Mesenchymal stem cell (in vitro differentiated cells and primary cell): ENCODE measurements around the gene EMID1. TPM values are rescaled to one million over a fixed set of nuclear protein-coding genes. Genes with fewer than 3 reads are reported as not detected.

Source experiments
- DNase-seq: peaks from one replicate; pipeline ENCODE4 v3.0.0-alpha.2; 2013
- H2AFZ ChIP-seq: one replicate; pipeline ENCODE4 v1.6.1; 2013; ENCODE audit warnings: low read depth, mild to moderate bottlenecking, control low read depth, inconsistent platforms, low read length, moderate library complexity
- H2AK5ac ChIP-seq: 2 replicates; pipeline ENCODE4 v1.6.1; 2013; ENCODE audit warnings: low read length, moderate library complexity, mild to moderate bottlenecking, inconsistent platforms; ENCODE audit not compliant: severe bottlenecking
- H2BK120ac ChIP-seq: one replicate; pipeline ENCODE4 v1.6.1; 2013; ENCODE audit warnings: low read depth, mild to moderate bottlenecking, inconsistent platforms, low read length, moderate library complexity
- H2BK12ac ChIP-seq, 2 experiments: one replicate each; pipeline ENCODE4 v1.6.1; 2013; ENCODE audit warnings: inconsistent platforms in 2 of 2, low read length in 2 of 2, mild to moderate bottlenecking in 2 of 2, moderate library complexity in 2 of 2, control low read depth in 1 of 2
- H2BK15ac ChIP-seq: one replicate; pipeline ENCODE4 v1.6.1; 2013; ENCODE audit warnings: mild to moderate bottlenecking, low read depth, inconsistent platforms; ENCODE audit not compliant: poor library complexity, severe bottlenecking
- H2BK5ac ChIP-seq: 2 replicates; pipeline ENCODE4 v1.6.1; 2013; ENCODE audit warnings: low read depth, mild to moderate bottlenecking, low read length, control low read depth, inconsistent platforms; ENCODE audit not compliant: poor library complexity, severe bottlenecking
- H3K14ac ChIP-seq, 2 experiments: one replicate each; pipeline ENCODE4 v1.6.1; 2013; ENCODE audit warnings: inconsistent platforms in 2 of 2, low read length in 2 of 2, control low read depth in 1 of 2, mild to moderate bottlenecking in 1 of 2, moderate library complexity in 1 of 2
- H3K18ac ChIP-seq, 2 experiments: one replicate each; pipeline ENCODE4 v1.6.1; 2013; ENCODE audit warnings: inconsistent platforms in 2 of 2, low read length in 2 of 2, control low read depth in 1 of 2, low read depth in 1 of 2, mild to moderate bottlenecking in 1 of 2
- H3K23ac ChIP-seq, 2 experiments: one replicate each; pipeline ENCODE4 v1.6.1; 2013; ENCODE audit warnings: inconsistent platforms in 2 of 2, low read length in 2 of 2, mild to moderate bottlenecking in 2 of 2, moderate library complexity in 2 of 2, control low read depth in 1 of 2
- H3K27ac ChIP-seq: 2 replicates; pipeline ENCODE4 v1.5.1; 2013; ENCODE audit warnings: mild to moderate bottlenecking, moderate library complexity, low read length, control low read depth, inconsistent platforms; ENCODE audit not compliant: poor library complexity, severe bottlenecking
- H3K27me3 ChIP-seq, 2 experiments: 2 replicates each; pipeline versions ENCODE4 v1.6.1 to v1.7.0; 2013; ENCODE audit warnings: low read length in 2 of 2, mild to moderate bottlenecking in 2 of 2, moderate library complexity in 2 of 2, control low read depth in 1 of 2, inconsistent platforms in 1 of 2; ENCODE audit not compliant: control insufficient read depth in 1 of 2, insufficient read depth in 1 of 2
- H3K36me3 ChIP-seq, 2 experiments: 2 replicates each; pipeline versions ENCODE4 v1.6.1 to v1.7.0; 2013; ENCODE audit warnings: low read length in 2 of 2, control low read depth in 1 of 2, inconsistent platforms in 1 of 2, low read depth in 1 of 2, mild to moderate bottlenecking in 1 of 2; ENCODE audit not compliant: insufficient read depth in 2 of 2, control insufficient read depth in 1 of 2
- H3K4ac ChIP-seq, 2 experiments: one replicate each; pipeline ENCODE4 v1.6.1; 2013; ENCODE audit warnings: inconsistent platforms in 2 of 2, low read length in 2 of 2, mild to moderate bottlenecking in 2 of 2, moderate library complexity in 2 of 2, control low read depth in 1 of 2, low read depth in 1 of 2
- H3K4me1 ChIP-seq: 2 replicates; pipeline ENCODE4 v1.6.1; 2013; ENCODE audit warnings: low read depth, low read length, control low read depth; ENCODE audit not compliant: control insufficient read depth, insufficient read depth
- H3K4me2 ChIP-seq: 2 replicates; pipeline ENCODE4 v1.6.1; 2013; ENCODE audit warnings: low read length, mild to moderate bottlenecking, inconsistent platforms; ENCODE audit not compliant: poor library complexity, severe bottlenecking
- H3K4me3 ChIP-seq, 2 experiments: 2 replicates each; pipeline versions ENCODE4 v1.5.1 to v1.7.0; 2013; ENCODE audit warnings: low read length in 2 of 2, mild to moderate bottlenecking in 2 of 2, control low read depth in 1 of 2, low read depth in 1 of 2; ENCODE audit not compliant: insufficient read depth in 1 of 2
- H3K79me1 ChIP-seq: replicated peaks from 2 replicates; pipeline ENCODE4 v1.6.1; 2013; ENCODE audit warnings: mild to moderate bottlenecking, control low read depth, low read length, inconsistent platforms; ENCODE audit not compliant: poor library complexity, severe bottlenecking
- H3K9ac ChIP-seq: 2 replicates; pipeline ENCODE4 v1.7.0; 2013; ENCODE audit warnings: mild to moderate bottlenecking, low read length, moderate library complexity
- H3K9me3 ChIP-seq: 2 replicates; pipeline ENCODE4 v1.7.0; 2013; ENCODE audit warnings: mild to moderate bottlenecking, low read length; ENCODE audit not compliant: control insufficient read depth
- H4K8ac ChIP-seq: one replicate; pipeline ENCODE4 v1.6.1; 2013; ENCODE audit warnings: inconsistent platforms, mild to moderate bottlenecking, low read length, moderate library complexity
- H4K91ac ChIP-seq: one replicate; pipeline ENCODE4 v1.6.1; 2013; ENCODE audit warnings: mild to moderate bottlenecking, low read length, inconsistent platforms
- WGBS: methylation state at CpG from one replicate; pipeline ENCODE4 v1.1.7; 2013; ENCODE audit warnings: mixed read lengths; 5-methylcytosine and 5-hydroxymethylcytosine counted together
- small RNA-seq: library from polyadenylated mRNA; stranded (forward); fragments of <200 nt; extraction: miRNeasy Mini kit (QIAGEN cat#:217004); gene quantifications from one replicate; pipeline ENCODE3, GENCODE V24; 2013; ENCODE audit warnings: low read depth

The EMID1 gene

DNA sequence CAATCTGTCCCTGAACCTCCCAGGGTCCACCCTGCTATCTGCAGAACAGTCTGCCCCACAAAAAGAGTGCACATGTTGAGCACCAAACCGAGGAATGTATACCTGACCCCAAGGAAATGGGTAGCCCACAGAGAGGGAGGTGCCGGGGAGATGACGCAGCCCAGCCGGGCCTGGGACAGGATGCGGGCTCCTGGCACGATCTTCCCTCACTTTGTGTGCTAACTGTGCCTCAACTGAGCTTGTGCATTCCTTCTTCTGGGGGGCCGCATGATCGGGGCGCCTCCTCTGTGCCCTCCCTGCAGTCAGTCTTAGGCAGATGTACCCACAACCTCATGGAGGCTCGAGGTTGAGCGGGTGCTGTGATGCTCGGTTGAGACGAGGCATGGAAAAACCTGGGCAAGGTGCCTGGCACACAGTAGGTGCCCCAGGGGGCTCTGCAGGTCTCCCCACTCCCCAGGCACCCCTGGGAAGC is 103.1 kb downstream of the EMID1 start:
- Histone ChIP-seq H2AFZ (no peak overlapping the region), H2BK12ac (no peak overlapping the region), H2AK5ac (peak overlapping the region; percentile 33), H3K4me3 (peak overlapping the region in 1 of 2 experiments; percentile 96), H3K27ac (peak overlapping the region; percentile 11), H3K27me3 (peaks cover 4 to 12% of the 10 kb centered on the region in 2 experiments), H3K18ac (no peak overlapping the region), H3K79me1 (peaks cover 23% of the 10 kb centered on the region), H3K36me3 (peaks cover 4 to 43% of the 10 kb centered on the region in 2 experiments), H3K9ac (peak overlapping the region; percentile 53), H3K4me1 (peaks cover 52% of the 10 kb centered on the region), H2BK15ac (no peak overlapping the region), H4K8ac (no peak overlapping the region), H3K23ac (no peak overlapping the region), H3K4me2 (peak overlapping the region; percentile 54), H4K91ac (no peak overlapping the region), H3K14ac (no peak overlapping the region), H3K9me3 (no peaks in the 10 kb centered on the region), H3K4ac (no peak overlapping the region), H2BK120ac (no peak overlapping the region), H2BK5ac (no peak overlapping the region)
- peak; percentile 45 for DNase-seq
- 72% methylated on average over 13 of the region's 13 CpGs for WGBS

Small RNA genes lying within 50 kb of the gene (small RNA-seq; reads per million reads assigned to genes)
- not detected for gene RNU6-1219P
